ENCODE measurements around the gene TUBGCP6. TPM values are rescaled to one million over a fixed set of nuclear protein-coding genes. Genes with fewer than 3 reads are reported as not detected.

Gene TUBGCP6
- total RNA-seq, 4 donors from 2014 or later: 51.5 to 163 (median 111) TPM

- Histone ChIP-seq H3K36me3 (no peaks in the 10 kb centered on the region), H3K4me3 (no peak overlapping the region), H3K27me3 (peaks cover 0 to 15% of the 10 kb centered on the region in 2 donors), H3K4me1 (peaks cover 0 to 20% (median 12%) of the 10 kb centered on the region in 4 donors), H3K27ac (no peak overlapping the region), H3K9me3 (no peaks in the 10 kb centered on the region)
- no peak for DNase-seq
- TF ChIP-seq CTCF (IDR thresholded peaks at IDR 0.05) (no peak), POLR2A (IDR thresholded peaks at IDR 0.05) (no peak)
Measured at GRCh38 chr22:50259302-50259701, 14.5 kb upstream of the TUBGCP6 start.

GRCh38 chr22:50258361-50259292 is 13.8 kb upstream of the TUBGCP6 start:
- Histone ChIP-seq H3K4me1 (peaks cover 0 to 20% (median 12%) of the 10 kb centered on the region in 4 donors), H3K4me3 (no peak overlapping the region), H3K9me3 (no peaks in the 10 kb centered on the region), H3K36me3 (no peaks in the 10 kb centered on the region), H3K27me3 (peaks cover 0 to 15% of the 10 kb centered on the region in 2 donors), H3K27ac (no peak overlapping the region)
- no peak for DNase-seq
- no peak for TF ChIP-seq CTCF (IDR thresholded peaks at IDR 0.05)
- no peak for TF ChIP-seq POLR2A (IDR thresholded peaks at IDR 0.05)

DNA sequence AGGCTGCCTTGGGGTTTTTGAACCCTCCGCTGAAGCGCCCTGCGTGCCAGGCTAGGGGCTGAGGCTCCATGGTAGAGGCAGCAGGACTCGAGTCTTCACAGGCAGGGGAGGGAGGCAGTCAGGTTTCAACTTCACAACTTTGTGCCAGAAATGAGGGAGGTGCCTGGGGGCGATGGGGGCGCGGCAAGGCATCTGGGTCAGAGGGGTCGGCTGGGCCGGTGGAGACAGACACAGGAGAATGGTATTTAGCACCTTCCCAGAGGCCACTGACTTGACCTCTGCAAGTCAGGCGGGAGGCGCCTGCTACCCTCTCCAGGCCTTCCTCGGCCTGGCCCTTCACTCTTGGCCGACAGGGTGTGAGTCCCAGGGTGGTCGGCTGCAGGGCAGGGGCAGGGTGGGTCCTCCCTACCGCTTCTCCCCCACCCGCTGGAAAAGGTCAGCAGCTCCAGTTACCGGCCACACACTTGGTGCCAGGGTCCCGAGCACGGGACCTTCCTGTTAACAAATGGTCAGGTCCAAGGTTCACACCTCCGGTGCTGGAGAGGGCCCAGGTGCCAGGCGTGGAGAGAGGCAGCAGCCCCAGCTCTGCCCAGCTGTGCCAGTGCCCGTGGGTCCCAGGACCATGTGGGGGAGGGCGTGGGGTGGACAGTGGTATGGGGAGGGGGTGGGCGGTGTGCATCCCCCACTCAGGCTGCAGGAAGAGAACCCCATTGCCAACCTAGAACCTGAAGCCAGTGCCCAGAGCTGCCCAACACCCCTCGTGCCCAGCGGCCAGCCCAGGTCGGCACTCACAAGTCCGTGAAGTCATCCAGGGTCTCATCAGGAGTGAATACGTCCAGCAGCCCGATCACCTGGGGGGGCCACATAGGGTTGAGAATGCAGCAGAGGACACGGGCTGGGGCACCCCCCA is 12.9 kb upstream of the TUBGCP6 start:
- Histone ChIP-seq H3K4me1 (peaks cover 0 to 20% (median 12%) of the 10 kb centered on the region in 4 donors), H3K4me3 (no peak overlapping the region), H3K9me3 (no peaks in the 10 kb centered on the region), H3K36me3 (no peaks in the 10 kb centered on the region), H3K27ac (no peak overlapping the region), H3K27me3 (peaks cover 0 to 15% of the 10 kb centered on the region in 2 donors)
- TF ChIP-seq CTCF (IDR thresholded peaks at IDR 0.05) (no peak), POLR2A (IDR thresholded peaks at IDR 0.05) (no peak)
- no peak for DNase-seq

DNA sequence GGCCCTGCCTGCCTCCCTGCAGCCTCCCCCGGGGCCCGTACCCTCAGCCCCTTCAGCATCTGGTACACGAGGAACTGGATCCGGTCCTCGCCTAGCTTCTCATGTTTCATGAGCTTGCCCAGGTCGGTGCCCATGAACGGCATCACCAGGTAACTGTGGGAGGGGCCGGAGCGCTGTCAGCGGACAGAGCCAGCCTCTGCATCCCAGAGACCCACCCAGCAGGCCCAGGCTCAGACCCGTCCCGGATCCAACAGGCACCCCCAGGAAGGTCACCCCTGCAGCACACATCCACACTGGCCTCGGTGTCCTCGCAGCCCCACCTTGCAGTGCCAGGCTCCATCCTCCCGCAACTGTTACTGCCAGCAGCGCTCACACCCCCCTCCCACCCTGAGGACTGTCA is 12.2 kb upstream of the TUBGCP6 start:
- peaks cover 0 to 16% (median 9%) of the 10 kb centered on the region in 4 donors for H3K4me1 ChIP-seq
- peaks cover 0 to 9% of the 10 kb centered on the region in 2 donors for H3K27me3 ChIP-seq
- no peak for DNase-seq
- H3K27ac ChIP-seq: no peak overlapping the region
- no peaks in the 10 kb centered on the region for H3K36me3 ChIP-seq
- TF ChIP-seq CTCF (IDR thresholded peaks at IDR 0.05): no peak
- no peak for TF ChIP-seq POLR2A (IDR thresholded peaks at IDR 0.05)
- no peaks in the 10 kb centered on the region for H3K9me3 ChIP-seq
- no peak overlapping the region for H3K4me3 ChIP-seq

DNA sequence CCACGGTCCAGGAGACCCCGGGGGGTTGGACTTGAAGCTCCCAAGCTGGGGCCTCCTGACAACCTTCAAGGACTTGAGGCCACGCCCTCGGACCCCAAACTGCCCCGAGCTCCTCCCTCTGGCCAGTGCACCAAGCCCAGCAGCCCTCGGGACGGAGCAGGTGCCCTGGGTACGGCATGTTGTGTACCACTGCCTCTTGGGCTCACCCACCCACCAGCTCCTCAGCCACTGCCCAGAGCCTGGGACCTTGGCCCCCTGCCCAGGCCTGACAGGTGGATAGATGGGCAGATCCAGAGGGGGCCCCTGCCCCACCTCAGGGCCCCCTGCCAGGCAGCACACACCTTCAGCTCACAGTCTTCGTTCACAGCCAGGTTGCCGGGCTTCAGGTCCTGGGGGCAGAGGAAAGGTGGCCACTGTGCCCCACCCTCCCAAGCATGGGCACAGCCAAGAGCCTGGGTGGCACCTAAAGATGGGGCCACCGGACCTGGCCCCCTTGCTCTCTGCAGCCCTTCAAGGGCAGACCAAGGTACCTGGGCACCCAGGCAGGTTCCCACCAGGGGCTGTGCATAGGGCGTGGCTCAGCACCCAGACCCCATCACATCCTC is 11.5 kb upstream of the TUBGCP6 start:
- Histone ChIP-seq H3K27ac (no peak overlapping the region), H3K4me1 (peaks cover 0 to 15% (median 11%) of the 10 kb centered on the region in 4 donors), H3K27me3 (peaks cover 0 to 5% of the 10 kb centered on the region in 2 donors), H3K9me3 (no peaks in the 10 kb centered on the region), H3K36me3 (no peaks in the 10 kb centered on the region), H3K4me3 (no peak overlapping the region)
- TF ChIP-seq POLR2A (IDR thresholded peaks at IDR 0.05) (no peak), CTCF (IDR thresholded peaks at IDR 0.05) (no peak)
- DNase-seq: no peak
